ENCODE data around the gene SH2D7. TPM values are rescaled to one million over a fixed set of nuclear protein-coding genes. Genes with fewer than 3 reads are reported as not detected.
A peak's percentile ranks its signal among the peaks of the same experiment; 100 is the strongest.

The SH2D7 gene
- total RNA-seq, 1 experiment from 2014 or later: not detected

GRCh38 chr15:78131295-78132061 lies 39.1 kb downstream of the SH2D7 start, which contains the start of gene CIB2 (continued):
- TF ChIP-seq ZNF281 (CRISPR knock-in tag; IDR thresholded peaks at IDR 0.05) (0 out of 2 replicates have a peak, but pooled peaks have one; percentile 41), MYBL2 (CRISPR knock-in tag; IDR thresholded peaks at IDR 0.05) (peak; percentile 76; the same call in 1 of the 2 replicates), TEAD1 (CRISPR knock-in tag; IDR thresholded peaks at IDR 0.05) (peak; percentile 48; the same call in 1 of the 2 replicates), CREM (CRISPR knock-in tag; IDR thresholded peaks at IDR 0.05) (0 out of 2 replicates have a peak, but pooled peaks have one; percentile 20), NFE2L1 (CRISPR knock-in tag; IDR thresholded peaks at IDR 0.05) (0 out of 2 replicates have a peak, but pooled peaks have one; percentile 24), FOXP1 (CRISPR knock-in tag; IDR thresholded peaks at IDR 0.05; ENCODE audit: borderline replicate concordance) (peak; percentile 65; the same call in 1 of the 2 replicates), ZNF232 (CRISPR knock-in tag; IDR thresholded peaks at IDR 0.05) (no peak), PRRX2 (CRISPR knock-in tag; IDR thresholded peaks at IDR 0.05) (no peak), MAX (CRISPR knock-in tag; IDR thresholded peaks at IDR 0.05) (peak; percentile 45; the same call in 1 of the 2 replicates), FOXK1 (CRISPR knock-in tag; IDR thresholded peaks at IDR 0.05) (peak; percentile 44; the same call in 1 of the 2 replicates), ZNF423 (CRISPR knock-in tag; IDR thresholded peaks at IDR 0.05) (no peak), NR1H2 (CRISPR knock-in tag; IDR thresholded peaks at IDR 0.05) (no peak), ZBTB43 (CRISPR knock-in tag; IDR thresholded peaks at IDR 0.05) (0 out of 2 replicates have a peak, but pooled peaks have one; percentile 30), E2F5 (CRISPR knock-in tag; IDR thresholded peaks at IDR 0.05) (0 out of 2 replicates have a peak, but pooled peaks have one; percentile 80)

- no peak for ATAC-seq
- ChIA-PET POLR2A (no interaction called here), CTCF (interaction anchor here (1.0 kb wide), 1 partner anchor 20 kb away, joined by 4 read pairs; no protein-coding TSS in a partner anchor)
- Mint-ChIP-seq H3K36me3 (no peaks in the 10 kb centered on the region), H3K9me3 (no peaks in the 10 kb centered on the region), H3K4me1 (peaks cover 24% of the 10 kb centered on the region), H3K27me3 (ENCODE audit: low read depth) (no peaks in the 10 kb centered on the region), H3K4me3 (no peak overlapping the region), H3K27ac (no peak overlapping the region)
- DNase-seq (ENCODE audit: low spot score): no peak
- TF ChIP-seq RELA (CRISPR knock-in tag; IDR thresholded peaks at IDR 0.05; ENCODE audit: borderline replicate concordance): no peak
- TF ChIP-seq ATF6 (CRISPR knock-in tag; IDR thresholded peaks at IDR 0.05): no peak
- no peak for TF ChIP-seq ZNF263 (CRISPR knock-in tag; IDR thresholded peaks at IDR 0.05; ENCODE audit: low read depth)
- TF ChIP-seq ZNF281 (CRISPR knock-in tag; IDR thresholded peaks at IDR 0.05): no peak
- TF ChIP-seq NFYB (CRISPR knock-in tag; conservative IDR thresholded peaks at IDR 0.05; ENCODE audit: low read depth): no peak
- no peak for TF ChIP-seq TP53 (CRISPR knock-in tag; IDR thresholded peaks at IDR 0.05)
- TF ChIP-seq NR3C1 (CRISPR knock-in tag; conservative IDR thresholded peaks at IDR 0.05; ENCODE audit: low read depth): no peak
- TF ChIP-seq EMX1 (CRISPR knock-in tag; IDR thresholded peaks at IDR 0.05): no peak
- TF ChIP-seq ZBTB43 (CRISPR knock-in tag; IDR thresholded peaks at IDR 0.05): no peak
- no peak for TF ChIP-seq NR2C2 (CRISPR knock-in tag; IDR thresholded peaks at IDR 0.05)
- TF ChIP-seq ZNF232 (CRISPR knock-in tag; IDR thresholded peaks at IDR 0.05): no peak
- no peak for TF ChIP-seq USF2 (CRISPR knock-in tag; IDR thresholded peaks at IDR 0.05)
These were observed 41.4 kb downstream of the SH2D7 start for GRCh38 chr15:78133801-78134200.
